Fibroblast of the aortic adventitia (primary cell): Measurements from ENCODE around the gene OXCT2. TPM values are rescaled to one million over a fixed set of nuclear protein-coding genes. Genes with fewer than 3 reads are reported as not detected.
A peak's percentile ranks its signal among the peaks of the same experiment; 100 is the strongest.
"Not testable (repeated sequence)": the region's sequence is repeated elsewhere in the genome, so short reads cannot be mapped to it uniquely, and the experiment has no call there.

Source experiments
- DNase-seq: peaks from one replicate; pipeline ENCODE4 v3.0.0-alpha.2; 2010; ENCODE audit warnings: low read depth
- H3K4me3 ChIP-seq: 2 replicates; pipeline ENCODE4 v1.5.1; 2011; ENCODE audit warnings: low read depth, mild to moderate bottlenecking, control low read depth, low read length, moderate library complexity
- total RNA-seq: library from RNA; depleted of rRNA; stranded (reverse); fragments of >200 nt; gene quantifications from 2 replicates; pipeline ENCODE4 v1.2.3, GENCODE V29; 2012; ENCODE audit warnings: low replicate concordance
- TF ChIP-seq, protein P1 (sequence below): IDR thresholded peaks from 2 replicates; pipeline ENCODE4 v1.5.1; 2011; ENCODE audit warnings: mild to moderate bottlenecking, low read length, control low read depth, inconsistent platforms; ENCODE audit not compliant: insufficient read depth

The OXCT2 gene
- total RNA-seq, 1 donor, result 0.99 TPM

DNA sequence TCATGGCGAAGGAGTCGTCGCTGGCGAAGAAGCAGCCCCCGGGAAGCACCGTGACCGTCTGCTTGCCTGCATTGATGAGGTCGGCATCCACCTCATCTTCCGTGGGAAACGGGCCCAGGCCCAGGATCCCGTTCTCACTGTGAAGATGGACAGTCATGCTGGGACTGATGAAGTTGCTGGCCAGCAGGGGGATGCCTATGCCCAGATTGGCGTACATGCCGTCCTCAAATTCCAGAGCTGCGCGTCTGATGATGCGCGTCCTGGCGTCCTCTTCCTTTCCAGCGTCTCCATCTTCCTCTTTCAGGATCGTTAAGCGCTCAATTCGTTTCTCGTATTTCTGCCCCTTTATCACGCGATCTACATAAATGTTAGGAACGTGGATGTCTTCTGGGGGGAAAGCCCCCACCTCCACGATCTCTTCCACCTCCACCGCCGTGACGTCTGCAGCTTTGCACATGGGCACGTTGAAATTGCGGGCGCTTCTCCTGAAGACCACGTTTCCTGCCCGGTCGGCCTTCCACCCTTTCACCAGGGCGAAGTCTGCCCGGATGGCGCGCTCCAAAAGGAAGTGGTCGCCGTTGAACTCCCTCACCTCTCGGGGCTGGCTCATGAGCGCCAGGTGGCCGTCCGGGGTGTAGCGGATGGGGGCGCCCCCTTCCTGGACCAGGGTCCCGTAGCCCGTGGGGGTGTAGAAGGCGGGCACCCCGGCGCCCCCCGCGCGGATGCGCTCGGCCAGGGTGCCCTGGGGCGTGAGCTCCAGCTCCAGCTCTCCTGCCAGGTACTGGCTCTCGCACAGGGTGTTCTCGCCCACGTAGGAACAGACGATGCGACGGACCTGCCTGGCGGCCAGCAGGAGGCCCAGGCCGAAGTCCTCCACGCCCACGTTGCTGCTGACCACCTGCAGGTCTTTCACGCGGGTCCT is 787 bp downstream of the OXCT2 start:
- peak; percentile 4 for DNase-seq

DNA sequence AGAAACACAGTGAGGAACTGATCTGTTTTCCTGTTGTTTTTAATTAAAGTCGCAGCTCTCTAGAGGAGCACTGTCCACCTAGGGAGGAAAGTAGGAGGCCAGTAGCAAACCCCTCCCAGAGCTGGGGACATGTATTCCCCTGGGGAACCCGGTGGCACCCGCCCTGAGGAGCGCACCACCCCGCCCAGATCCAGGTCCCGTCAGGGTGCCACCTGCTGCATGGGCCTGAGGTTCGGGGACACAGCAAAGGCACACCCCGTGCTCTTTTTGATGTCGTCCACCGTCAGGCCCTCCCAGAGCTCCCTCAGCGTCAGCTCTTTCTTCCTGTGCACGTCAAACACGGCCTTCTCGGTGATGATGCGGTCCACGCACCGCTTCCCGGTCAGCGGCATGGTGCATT is 1.6 kb downstream of the OXCT2 start:
- H3K4me3 ChIP-seq, DNase-seq: not testable (repeated sequence)

More for the DNA sequence above, 787 bp downstream of the OXCT2 start:
- H3K4me3 ChIP-seq, result peak overlapping the region; percentile 37

DNA sequence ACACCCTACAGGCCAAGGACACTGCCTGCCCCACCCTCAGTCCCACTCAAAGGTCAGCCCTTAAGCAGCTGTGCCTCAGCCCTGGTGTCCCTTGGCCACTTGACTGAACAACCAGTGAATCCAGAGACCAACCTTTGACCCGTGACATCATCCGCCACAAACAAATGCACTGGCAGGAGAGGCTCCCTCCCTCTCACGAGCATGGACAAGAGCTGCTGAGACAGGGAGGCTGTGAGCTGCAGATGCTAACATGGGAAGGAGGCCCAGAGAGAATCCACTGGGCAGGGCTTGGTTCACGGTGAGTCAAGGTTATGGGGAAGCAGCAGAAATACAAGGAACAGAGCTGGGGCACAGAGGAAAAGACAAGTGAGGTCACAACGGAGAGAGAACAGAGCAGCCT is 4.7 kb downstream of the OXCT2 start:
- not testable (repeated sequence) for H3K4me3 ChIP-seq, DNase-seq

DNA sequence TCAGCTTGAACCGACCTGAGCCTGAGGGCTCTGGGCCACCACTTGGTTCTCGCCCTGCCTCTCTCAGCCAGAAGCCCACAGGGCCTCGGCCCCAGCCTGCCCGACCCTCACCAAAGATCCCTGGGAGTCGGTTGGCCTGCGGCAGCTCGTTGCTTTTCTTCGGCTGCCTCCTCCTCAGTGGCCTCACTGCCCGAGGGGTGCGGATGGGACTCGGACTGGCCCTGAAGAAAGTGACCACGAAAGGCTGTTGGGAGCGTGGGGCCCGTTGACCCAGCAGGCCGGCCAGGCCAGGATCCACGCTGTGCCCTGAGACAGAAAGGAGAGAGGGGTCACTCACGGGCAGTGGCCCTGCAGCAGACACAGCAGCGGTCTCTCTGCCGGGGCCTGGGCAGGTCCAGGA is 6.6 kb downstream of the OXCT2 start:
- not testable (repeated sequence) for DNase-seq, H3K4me3 ChIP-seq

DNA sequence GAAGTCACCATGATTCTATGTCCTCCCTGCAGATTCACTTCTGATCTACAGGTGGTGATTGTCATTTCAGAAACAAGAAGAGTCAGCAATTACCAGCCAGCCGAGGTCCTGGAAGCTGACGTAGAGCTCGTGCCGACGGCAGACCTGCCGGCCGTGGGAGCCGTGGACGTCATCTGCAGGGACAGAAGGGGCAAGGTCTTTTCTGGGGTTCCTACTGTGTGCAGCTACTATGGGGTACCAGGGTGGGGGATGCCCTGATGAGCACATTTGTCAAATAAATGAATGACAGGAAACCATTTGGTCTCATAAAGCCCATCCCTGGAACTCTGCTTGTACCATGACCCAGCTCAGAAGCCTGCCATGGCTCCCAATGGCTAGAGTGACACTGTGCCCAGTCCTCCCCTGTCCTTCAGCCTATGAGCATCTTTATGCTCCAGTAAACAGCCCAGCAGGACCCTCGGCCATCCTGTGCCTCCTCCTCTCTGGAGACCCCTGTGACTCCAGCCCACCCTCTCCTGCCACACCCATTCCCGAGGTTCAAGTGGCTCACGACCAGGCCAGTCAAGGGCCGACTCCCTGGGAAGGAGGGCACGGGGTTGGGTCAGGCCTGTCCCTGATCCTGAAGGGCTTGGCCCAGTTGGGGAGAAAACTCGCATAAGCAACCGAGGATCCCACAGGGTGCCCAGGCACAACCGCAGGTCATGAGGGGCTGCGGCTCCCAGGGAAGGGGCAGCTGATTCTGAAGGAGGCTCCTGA is 7.4 kb downstream of the OXCT2 start:
- DNase-seq, H3K4me3 ChIP-seq: not testable (repeated sequence)

DNA sequence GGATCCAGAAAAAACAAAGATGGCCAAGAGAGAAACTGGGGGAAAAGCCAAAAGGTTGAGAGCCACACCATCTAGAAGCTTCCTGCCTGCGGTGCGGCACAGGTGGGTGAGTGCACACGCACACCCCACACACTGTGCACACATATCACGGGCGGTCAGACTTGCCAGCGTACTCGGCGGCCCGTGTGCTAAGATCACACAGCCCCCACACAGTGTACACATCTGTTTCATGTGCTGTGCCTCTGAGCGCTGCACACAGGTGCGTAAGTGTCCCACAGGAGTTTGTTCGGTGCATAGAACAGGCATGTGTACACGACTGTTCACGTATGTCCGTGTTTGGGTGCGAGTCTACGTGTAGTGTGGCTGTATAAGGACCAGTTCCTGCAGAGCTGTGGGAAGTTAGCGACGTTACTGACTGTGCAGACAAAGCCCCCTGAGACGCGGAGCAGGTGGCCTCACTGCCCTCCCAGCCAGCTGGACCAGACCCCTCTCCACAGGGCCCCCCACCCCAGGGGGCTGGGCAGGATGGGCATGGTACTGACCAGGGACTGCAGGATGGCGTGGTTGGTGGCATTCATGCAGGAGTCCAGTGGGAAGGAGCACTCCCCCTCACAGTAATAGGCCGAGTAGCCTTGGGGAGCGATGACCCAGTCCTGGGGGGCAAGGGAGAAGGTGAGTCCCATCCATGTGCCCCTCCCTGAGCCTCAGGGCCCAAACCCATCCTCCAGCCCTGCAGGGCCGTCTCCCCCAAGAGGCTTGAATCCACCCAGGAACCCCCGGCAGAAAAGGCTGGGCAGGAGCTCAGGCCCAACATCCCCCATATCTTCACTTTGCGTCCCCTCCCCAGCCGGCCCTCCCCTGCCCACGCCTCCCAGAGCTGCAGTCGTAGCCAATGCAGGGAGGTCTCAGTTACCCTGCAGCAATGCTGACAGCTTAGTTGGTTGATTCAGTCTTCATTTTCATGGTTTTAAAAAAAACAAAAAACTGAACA is 8.3 kb downstream of the OXCT2 start:
- no peak overlapping the region for H3K4me3 ChIP-seq
- DNase-seq, result no peak
- TF ChIP-seq, protein P1, sequence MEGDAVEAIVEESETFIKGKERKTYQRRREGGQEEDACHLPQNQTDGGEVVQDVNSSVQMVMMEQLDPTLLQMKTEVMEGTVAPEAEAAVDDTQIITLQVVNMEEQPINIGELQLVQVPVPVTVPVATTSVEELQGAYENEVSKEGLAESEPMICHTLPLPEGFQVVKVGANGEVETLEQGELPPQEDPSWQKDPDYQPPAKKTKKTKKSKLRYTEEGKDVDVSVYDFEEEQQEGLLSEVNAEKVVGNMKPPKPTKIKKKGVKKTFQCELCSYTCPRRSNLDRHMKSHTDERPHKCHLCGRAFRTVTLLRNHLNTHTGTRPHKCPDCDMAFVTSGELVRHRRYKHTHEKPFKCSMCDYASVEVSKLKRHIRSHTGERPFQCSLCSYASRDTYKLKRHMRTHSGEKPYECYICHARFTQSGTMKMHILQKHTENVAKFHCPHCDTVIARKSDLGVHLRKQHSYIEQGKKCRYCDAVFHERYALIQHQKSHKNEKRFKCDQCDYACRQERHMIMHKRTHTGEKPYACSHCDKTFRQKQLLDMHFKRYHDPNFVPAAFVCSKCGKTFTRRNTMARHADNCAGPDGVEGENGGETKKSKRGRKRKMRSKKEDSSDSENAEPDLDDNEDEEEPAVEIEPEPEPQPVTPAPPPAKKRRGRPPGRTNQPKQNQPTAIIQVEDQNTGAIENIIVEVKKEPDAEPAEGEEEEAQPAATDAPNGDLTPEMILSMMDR, result no peak

DNA sequence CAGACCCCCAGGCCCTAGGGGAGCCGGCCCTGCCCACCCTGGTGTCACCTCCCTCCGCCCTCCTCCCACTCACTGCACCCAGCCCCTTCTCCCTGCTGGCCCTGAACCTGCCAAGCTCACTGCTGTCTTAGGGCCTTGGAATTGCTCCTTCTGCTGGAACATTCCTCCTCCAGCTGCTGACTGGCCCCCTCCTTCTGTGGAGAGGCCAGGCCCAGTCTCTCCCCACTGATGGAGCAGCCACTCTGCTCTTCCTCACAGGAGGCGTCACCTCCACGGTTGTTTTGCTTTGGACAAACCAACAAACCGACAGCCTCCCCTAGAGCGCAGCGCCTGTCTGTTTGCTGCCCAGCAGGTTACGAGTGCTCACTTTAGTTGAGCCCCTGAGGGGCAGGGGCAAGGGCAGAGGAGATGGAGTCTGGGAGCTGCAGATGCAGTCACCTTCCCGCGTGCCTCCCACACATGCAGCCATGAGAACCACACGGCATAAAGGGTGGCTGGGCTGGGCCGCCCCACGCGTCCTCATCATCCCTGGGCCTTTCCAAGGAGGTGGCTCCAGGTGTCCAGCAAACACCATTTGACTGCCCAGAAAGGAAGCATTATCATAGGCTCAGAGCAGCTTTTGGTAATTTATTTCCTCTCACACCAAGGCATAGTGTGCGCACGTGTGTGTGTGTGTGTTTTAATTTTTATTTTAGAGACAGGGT is 9.4 kb downstream of the OXCT2 start:
- TF ChIP-seq, protein P1, result no peak
- no peak for DNase-seq
- H3K4me3 ChIP-seq, result no peak overlapping the region

DNA sequence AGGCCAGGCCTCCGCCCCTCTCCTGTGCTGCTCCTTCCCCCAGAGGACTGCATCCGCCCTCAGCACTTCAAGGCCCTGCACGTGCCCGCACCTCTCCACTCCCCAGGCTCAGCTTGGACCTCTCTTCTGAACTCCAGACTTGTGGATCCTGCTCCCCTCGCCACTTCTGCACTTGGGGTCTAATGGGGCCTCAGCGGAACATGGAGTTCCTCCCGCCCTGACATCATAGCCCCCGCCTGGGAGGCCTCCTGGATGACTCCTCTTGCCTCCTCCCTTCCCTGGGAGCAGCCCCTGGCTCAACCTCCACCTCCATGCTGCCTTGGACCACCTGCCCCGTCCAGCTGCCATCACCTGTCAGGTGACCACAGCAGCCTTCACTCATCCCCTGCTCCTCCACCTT is 10.1 kb downstream of the OXCT2 start:
- no peak overlapping the region for H3K4me3 ChIP-seq
- DNase-seq, result no peak
- TF ChIP-seq, protein P1, result no peak
